ENCODE data around the gene RGS5. TPM values are rescaled to one million over a fixed set of nuclear protein-coding genes. Genes with fewer than 3 reads are reported as not detected.

Gene RGS5
- total and polyA plus RNA-seq, 2 donors from 2014 or later, result 60.5 to 359 TPM

GRCh38 chr1:163141556-163141955, 61.2 kb downstream of the RGS5 start:
- TF ChIP-seq, protein P1, sequence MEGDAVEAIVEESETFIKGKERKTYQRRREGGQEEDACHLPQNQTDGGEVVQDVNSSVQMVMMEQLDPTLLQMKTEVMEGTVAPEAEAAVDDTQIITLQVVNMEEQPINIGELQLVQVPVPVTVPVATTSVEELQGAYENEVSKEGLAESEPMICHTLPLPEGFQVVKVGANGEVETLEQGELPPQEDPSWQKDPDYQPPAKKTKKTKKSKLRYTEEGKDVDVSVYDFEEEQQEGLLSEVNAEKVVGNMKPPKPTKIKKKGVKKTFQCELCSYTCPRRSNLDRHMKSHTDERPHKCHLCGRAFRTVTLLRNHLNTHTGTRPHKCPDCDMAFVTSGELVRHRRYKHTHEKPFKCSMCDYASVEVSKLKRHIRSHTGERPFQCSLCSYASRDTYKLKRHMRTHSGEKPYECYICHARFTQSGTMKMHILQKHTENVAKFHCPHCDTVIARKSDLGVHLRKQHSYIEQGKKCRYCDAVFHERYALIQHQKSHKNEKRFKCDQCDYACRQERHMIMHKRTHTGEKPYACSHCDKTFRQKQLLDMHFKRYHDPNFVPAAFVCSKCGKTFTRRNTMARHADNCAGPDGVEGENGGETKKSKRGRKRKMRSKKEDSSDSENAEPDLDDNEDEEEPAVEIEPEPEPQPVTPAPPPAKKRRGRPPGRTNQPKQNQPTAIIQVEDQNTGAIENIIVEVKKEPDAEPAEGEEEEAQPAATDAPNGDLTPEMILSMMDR (IDR thresholded peaks at IDR 0.05; ENCODE audit: borderline replicate concordance, extremely low read depth, insufficient read depth), result no peak
- no peak for DNase-seq
- Histone ChIP-seq H3K36me3 (ENCODE audit: control insufficient read depth in 2 of 3, insufficient read depth in 3 of 3, low read length in 3 of 3) (no peaks in the 10 kb centered on the region), H3K27ac (ENCODE audit: low read depth in 2 of 2, low read length in 2 of 2) (no peak overlapping the region), H3K9me3 (ENCODE audit: control insufficient read depth in 2 of 3, insufficient read depth in 1 of 3, low read length in 3 of 3) (no peaks in the 10 kb centered on the region), H3K4me3 (ENCODE audit: low read length in 3 of 3) (no peak overlapping the region), H3K9ac (ENCODE audit: low read length in 3 of 3) (no peak overlapping the region), H3K4me1 (ENCODE audit: control insufficient read depth in 2 of 3, insufficient read depth in 2 of 3, low read depth in 1 of 3, low read length in 3 of 3) (no peaks in the 10 kb centered on the region), H3K27me3 (ENCODE audit: control insufficient read depth, insufficient read depth, low read length) (no peaks in the 10 kb centered on the region)
- intact Hi-C loops (cut with DNase I), result no loop called here
- no peak for FAIRE-seq

DNA sequence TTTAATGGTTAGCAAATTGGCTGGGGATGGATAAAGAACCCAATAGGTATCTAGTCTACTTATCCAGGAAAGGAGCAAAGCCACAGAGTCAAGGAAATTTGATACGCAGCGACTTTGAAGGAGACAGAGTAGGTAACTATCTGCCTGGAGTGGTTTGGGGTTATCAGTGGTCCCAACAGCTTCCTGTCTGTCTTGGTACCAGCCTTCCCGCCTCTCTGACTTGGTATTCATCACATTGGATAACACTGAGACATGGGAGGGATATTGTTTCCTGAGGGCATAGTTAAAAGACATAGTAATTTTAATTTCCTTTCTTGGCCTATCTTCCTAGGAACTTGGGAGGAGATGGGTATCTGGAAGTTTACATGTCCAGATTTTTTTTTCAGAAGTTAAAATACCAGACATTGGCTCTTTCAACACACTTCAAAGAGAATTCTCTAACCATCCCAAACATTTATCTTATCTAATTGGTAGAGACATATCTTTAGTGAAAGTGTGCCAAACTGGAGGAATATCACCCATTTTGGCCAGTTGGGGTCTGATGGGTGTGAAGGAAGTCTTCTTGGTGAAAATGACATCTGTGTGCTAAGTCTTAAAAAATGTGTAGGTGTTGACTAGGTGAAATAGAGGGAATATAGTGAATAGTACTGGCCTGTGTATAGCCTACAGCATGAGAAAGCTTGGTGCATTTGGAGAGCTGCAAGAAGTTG, 65.0 kb downstream of the RGS5 start:
- intact Hi-C loops (cut with DNase I), result no loop called here
- H3K9ac ChIP-seq (ENCODE audit: low read length in 3 of 3), result no peak overlapping the region
- no peak for FAIRE-seq
- H3K4me3 ChIP-seq (ENCODE audit: low read length in 3 of 3), result no peak overlapping the region
- H3K36me3 ChIP-seq (ENCODE audit: control insufficient read depth in 2 of 3, insufficient read depth in 3 of 3, low read length in 3 of 3), result no peaks in the 10 kb centered on the region
- no peak for DNase-seq
- no peaks in the 10 kb centered on the region for H3K4me1 ChIP-seq (ENCODE audit: control insufficient read depth in 2 of 3, insufficient read depth in 2 of 3, low read depth in 1 of 3, low read length in 3 of 3)
- no peak overlapping the region for H3K27ac ChIP-seq (ENCODE audit: low read depth in 2 of 2, low read length in 2 of 2)
- no peaks in the 10 kb centered on the region for H3K9me3 ChIP-seq (ENCODE audit: control insufficient read depth in 2 of 3, insufficient read depth in 1 of 3, low read length in 3 of 3)
- TF ChIP-seq, protein P1 (IDR thresholded peaks at IDR 0.05; ENCODE audit: borderline replicate concordance, extremely low read depth, insufficient read depth), result no peak
- no peaks in the 10 kb centered on the region for H3K27me3 ChIP-seq (ENCODE audit: control insufficient read depth, insufficient read depth, low read length)

GRCh38 chr1:163131981-163132380, 70.7 kb downstream of the RGS5 start:
- no peak overlapping the region for H3K27ac ChIP-seq (ENCODE audit: low read depth in 2 of 2, low read length in 2 of 2)
- DNase-seq (no peak), FAIRE-seq (no peak)
- H3K27me3 ChIP-seq (ENCODE audit: control insufficient read depth, insufficient read depth, low read length), result no peaks in the 10 kb centered on the region
- H3K9ac ChIP-seq (ENCODE audit: low read length in 3 of 3), result no peak overlapping the region
- intact Hi-C loops (cut with DNase I), result no loop called here
- no peaks in the 10 kb centered on the region for H3K4me1 ChIP-seq (ENCODE audit: control insufficient read depth in 2 of 3, insufficient read depth in 2 of 3, low read depth in 1 of 3, low read length in 3 of 3)
- TF ChIP-seq, protein P1 (IDR thresholded peaks at IDR 0.05; ENCODE audit: borderline replicate concordance, extremely low read depth, insufficient read depth), result no peak
- H3K36me3 ChIP-seq (ENCODE audit: control insufficient read depth in 2 of 3, insufficient read depth in 3 of 3, low read length in 3 of 3), result no peaks in the 10 kb centered on the region
- H3K9me3 ChIP-seq (ENCODE audit: control insufficient read depth in 2 of 3, insufficient read depth in 1 of 3, low read length in 3 of 3), result no peaks in the 10 kb centered on the region
- H3K4me3 ChIP-seq (ENCODE audit: low read length in 3 of 3), result no peak overlapping the region
